ENCODE data around the gene OSBPL6. TPM values are rescaled to one million over a fixed set of nuclear protein-coding genes. Genes with fewer than 3 reads are reported as not detected.

Gene OSBPL6
- total RNA-seq, 2 experiments from 2014 or later: 2.5 to 3.3 TPM

DNA sequence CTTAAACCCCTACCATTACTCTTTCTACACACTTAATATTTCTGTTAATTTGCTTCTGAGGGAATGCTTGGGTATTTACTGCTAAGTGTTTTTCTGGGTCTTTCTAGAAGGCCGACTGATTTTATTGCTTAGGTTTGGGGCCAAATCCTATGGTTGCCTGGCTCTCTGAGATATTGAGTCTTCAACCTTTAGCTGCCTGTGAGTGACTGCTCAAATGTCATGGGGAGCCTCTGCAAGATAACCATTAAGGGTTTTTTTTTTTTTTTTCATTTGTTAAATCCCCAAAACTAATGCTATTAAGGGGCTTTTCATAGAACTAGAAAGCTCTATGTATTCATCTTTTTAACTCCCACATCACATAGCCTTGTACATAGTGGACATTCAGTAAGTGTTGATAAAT is 5.0 kb downstream of the OSBPL6 start:
- no peak overlapping the region for H3K4me3 Mint-ChIP-seq
- DNase-seq (no peak), ATAC-seq (no peak)
- H3K27ac Mint-ChIP-seq: no peak overlapping the region
- H3K36me3 Mint-ChIP-seq (ENCODE audit: low read depth): no peaks in the 10 kb centered on the region
- CTCF ChIA-PET: interaction anchor here (0.5 to 1.0 kb wide), 3 partner anchors 49 to 88 kb away, joined by 3 to 4 read pairs (median 3); no protein-coding TSS in a partner anchor
- peaks cover 6% of the 10 kb centered on the region for H3K4me1 Mint-ChIP-seq
- H3K9me3 Mint-ChIP-seq (ENCODE audit: low read depth): no peaks in the 10 kb centered on the region
- POLR2A ChIA-PET: no interaction called here
- H3K27me3 Mint-ChIP-seq: peaks cover 40% of the 10 kb centered on the region
- intact Hi-C loops (cut with DNase I, micrococcal nuclease): no loop called here

- H3K4me3 Mint-ChIP-seq: no peak overlapping the region
- POLR2A ChIA-PET: no interaction called here
These were observed 6.0 kb downstream of the OSBPL6 start for GRCh38 chr2:178200331-178200730.

GRCh38 chr2:178202927-178203326 is 8.6 kb downstream of the OSBPL6 start:
- Mint-ChIP-seq H3K4me3 (no peak overlapping the region), H3K27me3 (peaks cover 31% of the 10 kb centered on the region), H3K27ac (no peak overlapping the region), H3K9me3 (ENCODE audit: low read depth) (no peaks in the 10 kb centered on the region), H3K36me3 (ENCODE audit: low read depth) (no peaks in the 10 kb centered on the region), H3K4me1 (peaks cover 3% of the 10 kb centered on the region)
- ChIA-PET POLR2A (no interaction called here), CTCF (no interaction called here)
- peak; percentile 23 for ATAC-seq
- intact Hi-C loops (cut with DNase I, micrococcal nuclease): no loop called here
- no peak for DNase-seq

More at GRCh38 chr2:178200331-178200730, 6.0 kb downstream of the OSBPL6 start:
- Mint-ChIP-seq H3K27ac (no peak overlapping the region), H3K4me1 (peaks cover 4% of the 10 kb centered on the region), H3K27me3 (peaks cover 45% of the 10 kb centered on the region), H3K9me3 (ENCODE audit: low read depth) (no peaks in the 10 kb centered on the region), H3K36me3 (ENCODE audit: low read depth) (no peaks in the 10 kb centered on the region)
- ATAC-seq: no peak
- intact Hi-C loops (cut with DNase I, micrococcal nuclease): no loop called here
- DNase-seq: no peak
- CTCF ChIA-PET: interaction anchor here (1.0 kb wide), 1 partner anchor 80 kb away, joined by 3 read pairs; no protein-coding TSS in a partner anchor

- H3K36me3 Mint-ChIP-seq (ENCODE audit: low read depth): no peaks in the 10 kb centered on the region
- no peak for ATAC-seq
- peaks cover 31% of the 10 kb centered on the region for H3K27me3 Mint-ChIP-seq
- H3K9me3 Mint-ChIP-seq (ENCODE audit: low read depth): no peaks in the 10 kb centered on the region
- no peak for DNase-seq
- no peak overlapping the region for H3K27ac Mint-ChIP-seq
- ChIA-PET POLR2A (no interaction called here), CTCF (interaction anchor here (0.8 to 1.9 kb wide), 3 partner anchors 10 to 215 kb away, joined by 3 to 4 read pairs (median 4); no protein-coding TSS in a partner anchor)
- peaks cover 3% of the 10 kb centered on the region for H3K4me1 Mint-ChIP-seq
- H3K4me3 Mint-ChIP-seq: no peak overlapping the region
- intact Hi-C loops (cut with DNase I, micrococcal nuclease): no loop called here
These were observed 10.7 kb downstream of the OSBPL6 start for GRCh38 chr2:178204977-178205376.

DNA sequence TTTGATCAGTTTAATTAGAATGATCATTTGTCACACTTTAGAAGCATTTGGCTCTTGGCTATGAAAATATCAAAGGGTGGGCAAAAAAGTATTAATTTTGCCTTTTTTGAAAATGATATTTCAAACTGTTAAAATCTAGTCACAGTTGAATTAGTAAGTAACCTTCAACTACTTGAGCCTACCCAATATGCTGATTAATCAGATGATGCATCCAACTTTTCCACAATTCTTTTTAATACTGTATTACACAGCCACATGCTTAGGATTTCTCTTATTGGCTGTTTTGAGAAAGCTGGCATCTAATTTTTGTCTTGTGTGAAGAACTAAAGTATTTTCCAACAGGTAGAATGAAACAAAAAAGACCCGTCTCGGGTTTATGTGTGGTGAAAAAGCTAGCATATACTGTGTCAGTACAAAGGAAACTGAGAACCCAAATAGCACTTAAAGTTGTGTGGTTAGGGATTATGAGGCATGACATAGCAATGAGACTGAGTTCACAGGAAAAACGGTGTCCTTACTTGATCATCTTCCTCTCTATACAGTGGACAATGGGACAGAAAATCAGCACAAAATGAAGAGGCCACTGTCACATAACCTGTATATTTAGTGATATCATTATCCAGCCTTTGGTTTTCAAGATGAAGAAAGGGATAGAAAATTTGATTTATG is 11.7 kb downstream of the OSBPL6 start:
- CTCF ChIA-PET: interaction anchor here (1.3 to 1.9 kb wide), 2 partner anchors 11 to 69 kb away, joined by 3 to 4 read pairs; no protein-coding TSS in a partner anchor
- no peaks in the 10 kb centered on the region for H3K9me3 Mint-ChIP-seq (ENCODE audit: low read depth)
- DNase-seq (no peak), ATAC-seq (no peak)
- H3K36me3 Mint-ChIP-seq (ENCODE audit: low read depth): no peaks in the 10 kb centered on the region
- POLR2A ChIA-PET: no interaction called here
- H3K4me3 Mint-ChIP-seq: no peak overlapping the region
- H3K27me3 Mint-ChIP-seq: peaks cover 30% of the 10 kb centered on the region
- intact Hi-C loops (cut with DNase I, micrococcal nuclease): no loop called here
- no peak overlapping the region for H3K27ac Mint-ChIP-seq
- peaks cover 3% of the 10 kb centered on the region for H3K4me1 Mint-ChIP-seq

- no peaks in the 10 kb centered on the region for H3K36me3 Mint-ChIP-seq (ENCODE audit: low read depth)
- H3K4me3 Mint-ChIP-seq: no peak overlapping the region
- ATAC-seq (no peak), DNase-seq (no peak)
- ChIA-PET POLR2A (no interaction called here), CTCF (interaction anchor here (1.5 to 1.6 kb wide), 2 partner anchors 18 to 97 kb away, joined by 3 read pairs; no protein-coding TSS in a partner anchor)
- peaks cover 32% of the 10 kb centered on the region for H3K27me3 Mint-ChIP-seq
- H3K4me1 Mint-ChIP-seq: no peaks in the 10 kb centered on the region
- intact Hi-C loops (cut with DNase I, micrococcal nuclease): no loop called here
- no peak overlapping the region for H3K27ac Mint-ChIP-seq
- H3K9me3 Mint-ChIP-seq (ENCODE audit: low read depth): no peaks in the 10 kb centered on the region
These were observed 14.0 kb downstream of the OSBPL6 start for GRCh38 chr2:178208336-178208735.

DNA sequence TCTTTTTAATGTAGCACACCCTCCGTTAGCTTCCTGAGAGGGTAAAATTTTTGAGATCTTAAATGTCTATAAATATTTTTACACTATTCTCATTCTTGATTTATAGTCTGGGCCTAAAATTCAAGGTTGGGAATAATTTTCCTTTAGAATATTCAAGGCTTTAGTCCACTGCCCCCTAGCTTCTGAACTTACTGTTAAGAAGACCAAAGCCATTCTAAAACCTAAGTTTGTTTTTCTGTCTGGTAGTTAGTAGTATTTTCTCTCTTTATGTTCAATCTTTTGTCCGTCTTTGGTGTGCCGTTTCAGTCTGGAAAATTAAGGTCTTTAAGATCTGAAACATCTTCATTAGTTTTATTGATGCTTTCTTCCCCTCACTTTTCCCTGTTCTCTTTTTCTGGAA is 14.5 kb downstream of the OSBPL6 start:
- ATAC-seq (no peak), DNase-seq (no peak)
- H3K36me3 Mint-ChIP-seq (ENCODE audit: low read depth): no peaks in the 10 kb centered on the region
- H3K4me3 Mint-ChIP-seq: no peak overlapping the region
- H3K4me1 Mint-ChIP-seq: no peaks in the 10 kb centered on the region
- POLR2A ChIA-PET: no interaction called here
- intact Hi-C loops (cut with DNase I, micrococcal nuclease): no loop called here
- H3K9me3 Mint-ChIP-seq (ENCODE audit: low read depth): no peaks in the 10 kb centered on the region
- CTCF ChIA-PET: interaction anchor here (0.7 to 1.6 kb wide), 2 partner anchors 97 to 1557 kb away, joined by 3 read pairs; no protein-coding TSS in a partner anchor
- H3K27me3 Mint-ChIP-seq: peaks cover 29% of the 10 kb centered on the region
- no peak overlapping the region for H3K27ac Mint-ChIP-seq

DNA sequence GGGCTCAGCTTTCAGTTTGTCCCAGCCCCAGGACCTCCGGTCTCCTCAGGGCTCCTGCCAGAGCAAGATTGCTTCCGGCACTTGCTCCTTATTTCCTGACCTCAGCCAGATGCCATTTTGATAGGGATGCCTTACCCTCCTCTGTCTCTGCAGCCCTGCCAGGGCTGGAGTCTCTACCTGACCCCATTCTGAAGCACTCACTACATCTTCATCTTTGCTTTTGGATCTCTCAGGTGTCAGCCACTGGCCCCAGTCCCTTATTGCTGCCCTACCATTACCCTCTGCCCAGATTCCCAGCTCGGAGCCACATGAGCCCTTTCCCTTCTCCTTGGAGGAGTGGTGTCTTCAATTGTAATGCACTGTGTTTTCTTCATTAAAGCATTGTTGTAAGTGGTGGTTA is 17.1 kb downstream of the OSBPL6 start:
- ATAC-seq: no peak
- POLR2A ChIA-PET: no interaction called here
- no peak overlapping the region for H3K27ac Mint-ChIP-seq
- CTCF ChIA-PET: no interaction called here
- no peak for DNase-seq
- H3K4me3 Mint-ChIP-seq: no peak overlapping the region
- no peaks in the 10 kb centered on the region for H3K36me3 Mint-ChIP-seq (ENCODE audit: low read depth)
- peaks cover 21% of the 10 kb centered on the region for H3K27me3 Mint-ChIP-seq
- no peaks in the 10 kb centered on the region for H3K4me1 Mint-ChIP-seq
- intact Hi-C loops (cut with DNase I, micrococcal nuclease): no loop called here
- no peaks in the 10 kb centered on the region for H3K9me3 Mint-ChIP-seq (ENCODE audit: low read depth)

DNA sequence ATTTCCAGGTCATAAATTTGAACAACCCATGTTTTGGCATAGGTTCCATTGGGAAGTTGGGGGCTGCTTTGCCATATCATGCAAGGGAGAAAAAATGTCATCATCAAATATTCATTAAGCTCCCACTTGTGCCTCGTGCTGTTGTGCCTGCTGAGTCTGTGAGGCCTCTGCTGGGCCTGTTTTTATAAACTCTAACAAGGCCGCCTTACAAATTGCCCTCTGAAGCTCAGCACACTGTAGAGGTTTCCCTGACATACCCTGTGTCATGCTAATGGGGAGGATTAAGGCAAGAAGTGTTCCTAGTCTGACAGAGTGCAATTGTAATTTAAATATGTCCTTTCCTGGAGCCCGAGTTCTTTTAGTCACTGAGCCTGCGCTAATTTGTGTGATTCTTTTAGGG is 17.6 kb downstream of the OSBPL6 start:
- Mint-ChIP-seq H3K27ac (no peak overlapping the region), H3K4me1 (no peaks in the 10 kb centered on the region), H3K36me3 (ENCODE audit: low read depth) (no peaks in the 10 kb centered on the region), H3K9me3 (ENCODE audit: low read depth) (no peaks in the 10 kb centered on the region), H3K4me3 (no peak overlapping the region), H3K27me3 (peaks cover 24% of the 10 kb centered on the region)
- intact Hi-C loops (cut with DNase I, micrococcal nuclease): no loop called here
- no peak for DNase-seq
- ATAC-seq: no peak
- ChIA-PET POLR2A (no interaction called here), CTCF (interaction anchor here (1.1 kb wide), 1 partner anchor 159 kb away, joined by 3 read pairs; no protein-coding TSS in a partner anchor)

DNA sequence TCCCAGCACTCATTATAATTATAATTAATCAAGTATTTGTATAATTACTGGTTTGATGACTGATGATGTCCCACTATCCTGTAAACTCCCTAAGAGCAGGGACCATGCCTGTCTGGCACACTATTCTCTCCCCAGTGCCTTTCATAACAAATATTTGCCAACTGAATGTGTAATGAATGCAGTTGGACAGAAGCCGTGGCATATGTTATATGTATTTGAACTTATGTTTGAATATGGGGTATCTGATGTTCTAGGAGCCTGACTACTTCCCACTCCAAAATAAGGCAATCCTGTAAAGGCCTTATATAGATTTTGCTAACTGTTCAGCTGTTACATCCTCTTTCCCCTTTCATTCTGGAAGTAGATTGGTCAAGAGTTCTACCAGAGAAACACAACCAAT is 19.7 kb downstream of the OSBPL6 start:
- Mint-ChIP-seq H3K4me3 (no peak overlapping the region), H3K4me1 (no peaks in the 10 kb centered on the region), H3K27me3 (peaks cover 20% of the 10 kb centered on the region), H3K9me3 (ENCODE audit: low read depth) (no peaks in the 10 kb centered on the region), H3K36me3 (ENCODE audit: low read depth) (no peaks in the 10 kb centered on the region), H3K27ac (no peak overlapping the region)
- DNase-seq (no peak), ATAC-seq (no peak)
- intact Hi-C loops (cut with DNase I, micrococcal nuclease): no loop called here
- ChIA-PET POLR2A (no interaction called here), CTCF (no interaction called here)

- Mint-ChIP-seq H3K27ac (no peak overlapping the region), H3K36me3 (ENCODE audit: low read depth) (no peaks in the 10 kb centered on the region), H3K9me3 (ENCODE audit: low read depth) (no peaks in the 10 kb centered on the region), H3K27me3 (peaks cover 31% of the 10 kb centered on the region), H3K4me1 (no peaks in the 10 kb centered on the region), H3K4me3 (no peak overlapping the region)
- no peak for ATAC-seq
- POLR2A ChIA-PET: no interaction called here
- no peak for DNase-seq
- intact Hi-C loops (cut with DNase I, micrococcal nuclease): no loop called here
- CTCF ChIA-PET: interaction anchor here (0.6 kb wide), 1 partner anchor 118 kb away, joined by 4 read pairs; no protein-coding TSS in a partner anchor
These were observed 24.9 kb downstream of the OSBPL6 start for GRCh38 chr2:178219247-178219646.

DNA sequence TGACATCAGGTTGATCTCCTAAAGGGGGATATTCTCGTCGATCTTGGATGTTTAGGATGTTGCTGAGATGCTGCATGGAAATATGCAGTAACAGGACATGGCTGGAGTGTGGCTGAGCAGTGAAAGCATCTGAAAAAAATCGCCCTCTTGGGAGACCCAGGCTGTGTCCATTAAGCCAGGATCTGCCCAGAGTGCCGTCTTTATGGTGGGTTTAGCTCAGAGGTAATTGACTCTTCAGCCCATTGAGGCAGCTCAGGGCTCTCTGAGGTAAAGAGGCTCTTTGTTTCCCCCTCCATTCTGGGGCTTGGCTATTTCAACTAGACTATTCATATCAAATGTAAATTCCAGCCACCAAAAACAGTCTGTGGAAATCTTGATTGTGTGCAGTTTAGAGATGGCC is 26.5 kb downstream of the OSBPL6 start:
- ATAC-seq (no peak), DNase-seq (no peak)
- POLR2A ChIA-PET: no interaction called here
- no peaks in the 10 kb centered on the region for H3K9me3 Mint-ChIP-seq (ENCODE audit: low read depth)
- intact Hi-C loops (cut with DNase I, micrococcal nuclease): no loop called here
- no peaks in the 10 kb centered on the region for H3K36me3 Mint-ChIP-seq (ENCODE audit: low read depth)
- H3K27ac Mint-ChIP-seq: no peak overlapping the region
- CTCF ChIA-PET: no interaction called here
- H3K4me3 Mint-ChIP-seq: no peak overlapping the region
- peaks cover 40% of the 10 kb centered on the region for H3K27me3 Mint-ChIP-seq
- H3K4me1 Mint-ChIP-seq: no peaks in the 10 kb centered on the region
